ENCODE measurements around the gene HPS1. TPM values are rescaled to one million over a fixed set of nuclear protein-coding genes. Genes with fewer than 3 reads are reported as not detected.

Gene HPS1
- total and polyA plus RNA-seq, 2 of the 4 experiments (the other 2 are of a cell fraction) = 14.0 to 55.2 TPM

DNA sequence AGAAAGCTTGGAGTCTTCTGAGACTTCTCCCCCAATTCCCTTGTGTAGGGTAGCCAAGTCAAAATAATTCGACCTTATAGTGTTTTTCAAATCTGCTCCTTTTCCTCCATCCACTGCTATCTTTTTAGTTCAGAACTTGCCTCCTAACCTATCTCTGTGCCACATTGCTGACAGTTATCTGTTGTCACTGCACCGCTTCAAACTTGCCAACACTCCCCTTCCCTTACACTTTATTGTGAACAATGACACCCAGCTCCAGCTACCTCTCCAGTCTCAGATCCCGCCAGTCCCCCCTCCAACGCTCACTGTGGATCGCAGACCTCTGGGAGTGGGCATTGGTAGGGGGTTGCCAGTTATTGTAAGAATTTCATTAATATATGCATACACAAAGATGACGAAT lies 16.3 kb upstream of the HPS1 start:
- intact Hi-C loops (cut with micrococcal nuclease) = no loop called here
- no peak overlapping the region for H2BK15ac ChIP-seq (ENCODE audit: low read depth, low read length)
- no peaks in the 10 kb centered on the region for H3K9me3 ChIP-seq (ENCODE audit: control insufficient read depth, insufficient read depth, low read length)
- H4K8ac ChIP-seq (ENCODE audit: low read depth in 2 of 2, low read length in 2 of 2) = no peak overlapping the region
- peaks cover 4% of the 10 kb centered on the region for H3K4me1 ChIP-seq (ENCODE audit: control insufficient read depth, insufficient read depth, low read length)
- H2AFZ ChIP-seq (replicated peaks; ENCODE audit: low read length, poor library complexity) = no peak overlapping the region
- no peak overlapping the region for H3K4me3 ChIP-seq (ENCODE audit: insufficient read depth, low read depth, low read length)
- H3K27me3 ChIP-seq (ENCODE audit: control insufficient read depth, insufficient read depth, low read length) = peaks cover 1% of the 10 kb centered on the region; the same call in 1 of the 2 replicates
- no peak overlapping the region for H2BK20ac ChIP-seq (ENCODE audit: low read depth, low read length)
- H4K91ac ChIP-seq (ENCODE audit: insufficient read depth, low read depth, low read length) = no peak overlapping the region
- H2BK120ac ChIP-seq (ENCODE audit: low read depth, low read length) = 0 out of 2 replicates have a peak overlapping the region, but pooled peaks have one; percentile 14
- no peaks in the 10 kb centered on the region for H3K36me3 ChIP-seq (ENCODE audit: control insufficient read depth, insufficient read depth, low read length)
- no peak overlapping the region for H2AK5ac ChIP-seq (ENCODE audit: low read depth, low read length)
- ChIA-PET POLR2A (ENCODE audit: unreplicated experiment) (no interaction called here), CTCF (no interaction called here)
- dilution Hi-C loops (cut with HindIII; ENCODE audit: low sequenced_read_pairs, unreplicated experiment) = no loop called here
- H2AK9ac ChIP-seq (replicated peaks; ENCODE audit: low read depth, low read length, poor library complexity) = no peak overlapping the region
- H3K18ac ChIP-seq (ENCODE audit: low read depth, low read length) = no peak overlapping the region
- no peak for TF ChIP-seq MAZ (IDR thresholded peaks at IDR 0.05; ENCODE audit: borderline replicate concordance, low read depth, low read length)
- no peak for TF ChIP-seq MXI1 (IDR thresholded peaks at IDR 0.05; ENCODE audit: borderline replicate concordance, low read depth, low read length)
- TF ChIP-seq RFX5 (IDR thresholded peaks at IDR 0.05; ENCODE audit: low read depth, low read length) = no peak
- no peak for TF ChIP-seq RAD21 (IDR thresholded peaks at IDR 0.05; ENCODE audit: low read length)
- no TSS peak for BruUV-seq (replicated peaks)
- H3K23ac ChIP-seq (ENCODE audit: low read depth, low read length) = no peak overlapping the region
- H3K14ac ChIP-seq (replicated peaks; ENCODE audit: low read depth, low read length) = no peak overlapping the region
- H4K5ac ChIP-seq (ENCODE audit: low read depth, low read length) = no peak overlapping the region
- no peaks in the 10 kb centered on the region for H3K79me1 ChIP-seq (ENCODE audit: low read depth in 1 of 2, low read length in 2 of 2)
- no peak overlapping the region; the same call in 1 of the 2 replicates for H3K4ac ChIP-seq (ENCODE audit: low read depth, low read length)
- no peaks in the 10 kb centered on the region for H3K9me1 ChIP-seq (ENCODE audit: insufficient read depth, low read length)
- ATAC-seq (ENCODE audit: low read depth) = no peak
- H3K9ac ChIP-seq (ENCODE audit: low read depth, low read length) = no peak overlapping the region
- no peak overlapping the region for H3K56ac ChIP-seq (ENCODE audit: extremely low read depth, insufficient read depth, low read length)
- no peaks in the 10 kb centered on the region for H4K20me1 ChIP-seq (ENCODE audit: insufficient read depth, low read length)
- no peak overlapping the region for H2BK5ac ChIP-seq (ENCODE audit: low read depth, low read length, poor library complexity, severe bottlenecking)
- H3K4me2 ChIP-seq (ENCODE audit: low read depth, low read length) = no peak overlapping the region
- DNase-seq = no peak
- in situ Hi-C loops (cut with MboI; ENCODE audit: low sequenced_read_pairs) = loop anchor here (5.0 to 10.0 kb wide), 2 partner anchors 199 to 782 kb away; no protein-coding TSS in a partner anchor
- WGBS, 2 experiments (ENCODE audit: extremely low coverage in 2 of 2, insufficient read length in 1 of 2) = 100% methylated on average over 1 of the region's 6 CpGs; no CpG with 5 or more reads in 1 of the 2 experiments
- H3K27ac ChIP-seq (ENCODE audit: insufficient read depth, low read length) = no peak overlapping the region

Measured in IMR-90 (cell line).